GM10266 (cell line): ENCODE measurements around the gene MMUT.

Experiments
- DNase-seq: peaks from one replicate; pipeline ENCODE4 v3.0.0; 2012; ENCODE audit errors: extremely low spot score
- CTCF ChIP-seq: IDR thresholded peaks from 2 replicates; pipeline ENCODE4 v1.5.1; 2012; ENCODE audit warnings: mild to moderate bottlenecking, low read depth; ENCODE audit not compliant: control insufficient read depth, insufficient read depth; ENCODE audit errors: missing control alignments

The MMUT gene

GRCh38 chr6:49384904-49385303, 78.1 kb downstream of the MMUT start:
- TF ChIP-seq CTCF, result no peak
- no peak for DNase-seq
